Testis (tissue), 2 donors: Measurements from ENCODE around the gene PKD2.

Experiments used
- CTCF ChIP-seq, 3 experiments: fragments of 450-650 bp in 2 of 3; fragments of 200-600 bp in 1 of 3; sonication (generic) in 1 of 3; IDR thresholded peaks; one replicate each; pipeline ENCODE4 v1.5.1; 2016 to 2019; ENCODE audit warnings: antibody characterized with exemption in 3 of 3, mild to moderate bottlenecking in 2 of 3, moderate library complexity in 1 of 3
- POLR2A ChIP-seq: fragments of 450-650 bp; IDR thresholded peaks from one replicate; pipeline ENCODE4 v1.6.1; 2017; ENCODE audit warnings: antibody characterized with exemption, mild to moderate bottlenecking, moderate library complexity

GRCh38 chr4:87983996-87984395 lies 23.4 kb upstream of the PKD2 start:
- TF ChIP-seq CTCF (IDR thresholded peaks at IDR 0.05), result no peak
- no peak for TF ChIP-seq POLR2A
